ENCODE data around the gene TFAP2B.

Gene TFAP2B

DNA sequence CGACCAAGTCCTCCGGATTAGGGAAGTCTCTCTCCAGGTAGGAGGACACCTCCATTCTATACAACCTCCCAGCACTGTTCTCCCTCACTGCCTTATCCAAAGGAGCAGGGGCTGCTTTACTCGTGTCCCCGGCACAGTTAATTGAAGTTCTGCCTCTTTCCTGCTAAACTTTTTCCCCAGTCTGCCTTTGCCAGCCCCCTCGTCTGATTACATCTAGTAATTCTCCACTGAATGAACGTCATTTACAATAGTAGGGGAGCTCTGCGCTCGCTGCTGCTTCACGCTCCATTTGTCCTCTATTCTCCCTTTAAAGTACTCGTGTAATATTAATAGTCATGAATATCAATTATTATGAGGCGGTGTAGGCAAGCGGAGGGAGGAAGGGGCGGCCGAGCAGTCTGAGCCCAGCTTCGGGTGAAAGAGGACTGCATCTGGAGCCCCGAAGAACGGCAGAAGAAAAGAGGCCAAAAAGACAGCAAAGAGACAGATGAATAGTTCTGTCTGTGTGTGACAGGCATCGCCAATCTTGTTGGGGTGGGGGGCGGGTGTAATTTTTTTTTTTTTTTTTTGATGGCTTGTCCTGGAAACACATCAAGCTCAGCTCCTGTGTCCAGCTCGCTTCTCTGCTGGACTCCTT is 2.9 kb downstream of the TFAP2B start:
- Histone ChIP-seq H3K9ac (no peak overlapping the region), H3K4me2 (no peak overlapping the region), H3K4me3 (no peak overlapping the region), H3K4me1 (no peaks in the 10 kb centered on the region), H3K27ac (no peak overlapping the region), H3K9me3 (replicated peaks in 1 of 11) (peaks cover 13 to 32% (median 20%) of the 10 kb centered on the region in 11 experiments), H3K36me3 (no peaks in the 10 kb centered on the region), H3K27me3 (peaks cover 98 to 100% (median 99%) of the 10 kb centered on the region in 11 experiments), H4K20me1 (peaks cover 0 to 4% (median 0%) of the 10 kb centered on the region in 11 experiments; a peak in 2 of 22 replicates)
- TF ChIP-seq Cebpa-rat (IDR thresholded peaks at IDR 0.05): no peak

DNA sequence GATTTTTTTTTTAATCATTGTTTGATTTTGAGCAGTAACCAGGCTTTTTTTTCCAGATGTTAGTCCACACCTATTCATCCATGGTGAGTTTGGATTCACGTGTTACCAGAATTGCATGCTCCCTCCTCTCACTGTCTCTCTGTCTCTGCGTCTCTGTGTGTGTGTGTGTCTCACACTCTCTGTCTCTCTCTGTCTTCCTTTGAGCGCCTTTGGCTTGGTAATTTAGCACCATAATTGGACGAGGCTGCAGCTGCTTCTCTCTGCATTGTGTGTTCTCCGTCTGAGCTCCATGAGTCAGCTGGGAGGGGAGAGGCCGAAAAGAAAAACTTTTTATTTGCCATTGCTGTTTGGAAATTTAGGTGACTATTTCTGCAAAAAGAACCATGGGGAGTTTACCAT is 3.4 kb downstream of the TFAP2B start:
- H3K4me1 ChIP-seq: no peaks in the 10 kb centered on the region
- H3K4me2 ChIP-seq: no peak overlapping the region
- H4K20me1 ChIP-seq: peaks cover 0 to 4% (median 0%) of the 10 kb centered on the region in 11 experiments; a peak in 2 of 22 replicates
- peaks cover 98 to 100% (median 100%) of the 10 kb centered on the region in 11 experiments for H3K27me3 ChIP-seq
- no peak overlapping the region for H3K9ac ChIP-seq
- no peak overlapping the region for H3K4me3 ChIP-seq
- no peak for TF ChIP-seq Cebpa-rat (IDR thresholded peaks at IDR 0.05)
- H3K27ac ChIP-seq: no peak overlapping the region
- H3K36me3 ChIP-seq: no peaks in the 10 kb centered on the region
- peaks cover 13 to 32% (median 20%) of the 10 kb centered on the region in 11 experiments for H3K9me3 ChIP-seq (replicated peaks in 1 of 11)

DNA sequence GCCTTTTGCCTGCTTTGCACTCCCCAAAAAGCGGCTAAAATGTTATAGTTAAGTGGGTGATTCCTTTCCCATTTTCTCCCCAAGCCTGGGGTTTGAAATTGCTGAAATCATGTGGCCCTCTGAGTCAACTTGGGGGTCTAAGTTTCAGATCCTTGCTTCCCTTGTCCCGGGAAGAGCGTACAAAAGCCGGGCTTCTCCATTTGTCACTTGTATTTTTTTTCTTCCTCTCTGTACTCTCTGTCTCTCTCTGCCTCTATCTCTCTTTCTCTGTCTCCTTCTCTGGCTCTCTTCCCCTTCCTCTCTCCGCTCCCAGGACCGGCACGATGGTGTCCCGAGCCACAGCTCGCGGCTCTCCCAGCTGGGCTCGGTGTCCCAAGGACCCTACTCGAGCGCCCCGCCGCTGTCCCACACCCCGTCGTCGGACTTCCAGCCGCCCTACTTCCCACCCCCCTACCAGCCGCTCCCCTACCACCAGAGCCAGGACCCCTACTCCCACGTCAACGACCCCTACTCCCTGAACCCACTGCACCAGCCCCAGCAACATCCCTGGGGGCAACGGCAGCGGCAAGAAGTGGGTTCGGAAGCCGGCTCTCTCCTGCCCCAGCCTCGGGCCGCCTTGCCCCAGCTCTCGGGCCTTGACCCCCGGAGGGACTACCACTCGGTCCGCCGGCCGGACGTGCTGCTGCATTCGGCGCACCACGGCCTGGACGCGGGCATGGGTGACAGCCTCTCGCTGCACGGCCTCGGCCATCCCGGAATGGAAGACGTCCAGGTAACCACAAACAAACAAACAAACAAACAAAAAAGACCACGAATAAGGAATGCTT is 4.6 kb downstream of the TFAP2B start:
- TF ChIP-seq Cebpa-rat (IDR thresholded peaks at IDR 0.05): no peak
- peaks cover 96 to 100% (median 99%) of the 10 kb centered on the region in 11 experiments for H3K27me3 ChIP-seq
- no peaks in the 10 kb centered on the region for H3K36me3 ChIP-seq
- no peak overlapping the region for H3K4me2 ChIP-seq
- no peak overlapping the region for H3K27ac ChIP-seq
- H3K9ac ChIP-seq: no peak overlapping the region
- no peaks in the 10 kb centered on the region for H3K4me1 ChIP-seq
- H3K4me3 ChIP-seq: no peak overlapping the region
- peaks cover 0 to 4% (median 0%) of the 10 kb centered on the region in 11 experiments; a peak in 2 of 22 replicates for H4K20me1 ChIP-seq
- H3K9me3 ChIP-seq (replicated peaks in 1 of 11): peaks cover 13 to 32% (median 20%) of the 10 kb centered on the region in 11 experiments

DNA sequence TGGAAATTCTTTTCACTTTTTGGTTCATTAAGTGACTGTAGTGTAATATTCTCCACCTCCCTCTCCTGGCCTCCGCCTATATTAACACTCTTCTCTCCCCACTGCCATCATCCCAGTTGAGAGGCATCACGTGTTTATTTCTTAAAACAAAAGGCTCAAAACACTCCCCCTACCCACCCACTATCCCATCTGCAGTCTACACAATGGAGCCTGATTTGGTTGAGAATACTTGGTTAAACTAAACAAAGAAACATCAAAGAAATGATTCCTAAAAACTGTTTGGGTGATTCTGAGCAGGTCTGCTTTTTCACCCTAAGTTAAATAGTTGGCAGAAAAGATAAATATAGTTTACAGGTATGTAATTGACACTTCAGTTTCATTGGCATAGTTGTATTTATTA is 5.9 kb downstream of the TFAP2B start:
- no peak for TF ChIP-seq Cebpa-rat (IDR thresholded peaks at IDR 0.05)
- no peak overlapping the region for H3K4me2 ChIP-seq

DNA sequence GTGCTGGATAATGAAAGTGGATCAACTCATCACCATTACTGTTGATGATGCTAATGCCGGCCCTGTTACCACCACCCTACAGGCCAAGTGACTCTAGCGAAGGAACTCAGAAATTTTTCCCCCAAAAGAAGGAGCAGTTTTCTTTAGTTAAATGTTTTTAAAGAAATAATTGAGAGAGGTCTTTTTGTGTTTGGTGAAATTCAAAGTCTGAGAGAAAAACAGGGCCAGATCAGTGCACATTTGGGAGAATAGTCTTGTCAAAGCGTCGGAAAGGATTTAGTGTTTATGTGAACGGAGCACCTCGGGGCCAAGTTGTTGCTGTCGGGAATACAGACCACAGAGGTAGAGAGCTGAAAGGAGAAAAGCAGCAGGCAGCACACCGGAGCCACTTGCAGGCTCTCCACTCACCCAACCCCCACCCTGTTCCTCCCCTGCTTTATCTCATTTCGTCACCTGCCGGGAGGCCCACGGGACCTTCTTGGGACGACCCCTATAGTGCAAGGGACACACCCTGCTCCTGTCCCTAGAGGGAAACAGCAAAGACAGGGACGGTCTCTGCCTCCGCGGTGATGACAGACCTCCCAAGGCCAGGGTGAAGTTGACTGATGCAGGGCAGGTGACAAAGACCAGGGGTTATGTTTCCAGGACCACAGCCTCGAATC is 6.8 kb downstream of the TFAP2B start:
- no peak for TF ChIP-seq Cebpa-rat (IDR thresholded peaks at IDR 0.05)
- Histone ChIP-seq H3K9me3 (replicated peaks in 1 of 11) (peaks cover under 1 to 19% (median 5%) of the 10 kb centered on the region in 11 experiments; a peak in 16 of 22 replicates), H3K27me3 (peaks cover 76 to 93% (median 87%) of the 10 kb centered on the region in 11 experiments), H3K4me2 (no peak overlapping the region), H3K4me1 (no peaks in the 10 kb centered on the region), H3K27ac (no peak overlapping the region), H3K9ac (no peak overlapping the region), H3K4me3 (no peak overlapping the region), H4K20me1 (peaks cover 0 to 4% (median 0%) of the 10 kb centered on the region in 11 experiments; a peak in 2 of 22 replicates), H3K36me3 (no peaks in the 10 kb centered on the region)

More for the DNA sequence above, 5.9 kb downstream of the TFAP2B start:
- Histone ChIP-seq H3K4me1 (no peaks in the 10 kb centered on the region), H3K27ac (no peak overlapping the region), H3K4me3 (no peak overlapping the region), H3K36me3 (no peaks in the 10 kb centered on the region), H3K9ac (no peak overlapping the region), H3K27me3 (peaks cover 85 to 99% (median 92%) of the 10 kb centered on the region in 11 experiments), H4K20me1 (peaks cover 0 to 4% (median 0%) of the 10 kb centered on the region in 11 experiments; a peak in 2 of 22 replicates), H3K9me3 (replicated peaks in 1 of 11) (peaks cover 10 to 29% (median 15%) of the 10 kb centered on the region in 11 experiments)

DNA sequence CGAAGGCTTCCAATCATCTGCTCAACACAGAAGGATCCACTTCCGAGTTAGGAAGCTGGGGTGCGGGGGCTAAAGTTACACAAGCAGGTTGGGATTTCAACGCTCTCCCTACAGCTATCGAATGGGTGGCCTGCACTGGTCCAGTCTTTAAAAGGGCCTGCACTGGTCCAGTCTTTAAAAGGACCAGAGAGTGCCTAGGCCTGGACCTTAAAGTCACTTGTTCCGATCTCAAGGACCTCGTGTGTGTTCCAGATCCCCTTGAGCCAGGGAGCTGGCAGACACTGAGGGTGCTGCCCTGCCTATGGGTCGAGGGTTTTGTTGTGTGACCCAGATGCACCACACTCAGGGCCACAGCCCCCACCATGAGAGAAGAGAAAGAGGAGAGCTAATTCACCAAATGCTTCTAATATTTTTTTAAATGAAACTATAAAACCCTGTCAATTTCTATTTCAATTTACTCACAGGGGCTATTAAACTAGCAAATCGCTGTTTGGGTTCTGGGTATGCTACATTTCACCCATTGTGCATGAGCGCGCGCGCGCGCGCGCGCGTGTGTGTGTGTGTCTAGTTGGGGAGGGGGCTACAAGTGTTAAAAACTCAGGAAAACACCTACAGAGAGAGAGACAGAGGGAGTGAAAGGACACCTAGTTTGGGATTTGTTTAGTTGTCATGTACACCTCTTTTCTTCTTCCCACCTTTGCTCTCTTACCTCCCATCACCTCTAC is 7.5 kb downstream of the TFAP2B start:
- peaks cover 69 to 86% (median 80%) of the 10 kb centered on the region in 11 experiments for H3K27me3 ChIP-seq
- H3K9me3 ChIP-seq (replicated peaks in 1 of 11): peaks cover 0 to 19% (median 4%) of the 10 kb centered on the region in 11 experiments; a peak in 11 of 22 replicates
- no peak overlapping the region for H3K9ac ChIP-seq
- no peak for TF ChIP-seq Cebpa-rat (IDR thresholded peaks at IDR 0.05)
- peaks cover 0 to 4% (median 0%) of the 10 kb centered on the region in 11 experiments; a peak in 2 of 22 replicates for H4K20me1 ChIP-seq
- no peak overlapping the region for H3K4me3 ChIP-seq
- H3K27ac ChIP-seq: no peak overlapping the region
- H3K4me2 ChIP-seq: no peak overlapping the region
- no peaks in the 10 kb centered on the region for H3K36me3 ChIP-seq
- no peaks in the 10 kb centered on the region for H3K4me1 ChIP-seq

DNA sequence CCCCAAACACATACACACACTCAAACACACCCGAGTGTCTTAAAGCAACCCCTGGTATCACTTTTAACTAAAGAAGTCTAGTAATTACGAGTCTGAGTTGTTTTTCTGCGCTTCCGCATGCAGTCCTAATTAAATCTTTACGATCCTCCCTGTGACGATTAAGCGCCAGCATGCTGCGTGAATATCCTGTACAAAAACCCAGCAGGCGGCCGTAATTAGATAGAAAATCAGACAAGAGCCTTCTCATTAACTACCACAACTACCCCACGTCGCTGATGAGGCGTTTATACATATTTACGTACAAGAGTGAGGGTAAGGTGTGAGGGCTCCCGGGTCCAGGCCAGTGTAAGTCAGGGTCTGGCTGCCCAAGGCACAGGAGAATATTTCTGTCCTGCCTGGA is 8.1 kb downstream of the TFAP2B start:
- Histone ChIP-seq H3K36me3 (no peaks in the 10 kb centered on the region), H3K9ac (no peak overlapping the region), H3K27ac (no peak overlapping the region), H3K4me1 (no peaks in the 10 kb centered on the region), H4K20me1 (no peaks in the 10 kb centered on the region; a peak in 1 of 22 replicates), H3K4me2 (no peak overlapping the region), H3K4me3 (no peak overlapping the region), H3K9me3 (replicated peaks in 1 of 11) (peaks cover 0 to 19% (median 4%) of the 10 kb centered on the region in 11 experiments; a peak in 11 of 22 replicates), H3K27me3 (peaks cover 63 to 80% (median 74%) of the 10 kb centered on the region in 11 experiments)
- no peak for TF ChIP-seq Cebpa-rat (IDR thresholded peaks at IDR 0.05)

DNA sequence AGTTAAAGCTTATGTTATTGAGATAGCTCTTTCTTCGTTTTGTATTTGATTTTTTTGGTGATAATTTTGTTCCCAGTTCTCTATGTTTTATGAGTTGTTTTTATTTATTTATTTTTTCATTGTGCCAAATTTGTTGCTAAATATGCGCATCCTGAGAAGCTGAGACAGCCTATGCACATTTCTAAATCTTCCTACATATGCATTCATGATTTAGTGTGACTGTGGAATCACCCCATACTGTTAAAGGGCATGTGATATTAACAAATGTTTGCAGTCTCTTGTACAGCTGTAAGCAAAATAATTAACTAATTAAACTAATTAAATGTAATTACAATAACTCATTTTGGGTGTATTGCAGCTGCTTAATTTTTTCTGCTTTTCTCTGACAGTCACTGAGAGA is 10.4 kb downstream of the TFAP2B start:
- H3K4me2 ChIP-seq: no peak overlapping the region
- peaks cover 0 to 10% (median 0%) of the 10 kb centered on the region in 11 experiments; a peak in 3 of 22 replicates for H3K9me3 ChIP-seq (replicated peaks in 1 of 11)
- no peaks in the 10 kb centered on the region for H3K4me1 ChIP-seq
- no peaks in the 10 kb centered on the region for H4K20me1 ChIP-seq
- no peak for TF ChIP-seq Cebpa-rat (IDR thresholded peaks at IDR 0.05)
- no peak overlapping the region for H3K9ac ChIP-seq
- H3K27ac ChIP-seq: no peak overlapping the region
- no peaks in the 10 kb centered on the region for H3K36me3 ChIP-seq
- H3K4me3 ChIP-seq: no peak overlapping the region
- peaks cover 40 to 58% (median 51%) of the 10 kb centered on the region in 11 experiments for H3K27me3 ChIP-seq

All from BLaER1 treated with 17β-estradiol and CSF1 and Interleukin-3, amounts not matched to agents 10 nM and 100 nM (cell line).